Sigmoid colon (tissue), 4 donors: Measurements from ENCODE around the gene LRP1.

Experiments used
- EP300 ChIP-seq, 4 donors: sonication (generic); formaldehyde crosslinking; IDR thresholded peaks; one replicate each; pipeline ENCODE4 v1.6.1; 2017; ENCODE audit warnings: antibody characterized with exemption in 4 of 4
- POLR2A ChIP-seq, 2 donors: fragments of 450-650 bp; IDR thresholded peaks; one replicate each; pipeline ENCODE4 v1.6.1; 2016; ENCODE audit warnings: antibody characterized with exemption in 2 of 2, mild to moderate bottlenecking in 2 of 2, moderate library complexity in 2 of 2
- POLR2AphosphoS5 ChIP-seq, 4 donors: sonication (generic); formaldehyde crosslinking; IDR thresholded peaks; one replicate each; pipeline ENCODE4 v1.6.1; 2017; ENCODE audit warnings: antibody characterized with exemption in 4 of 4
- TF ChIP-seq, protein P1 (sequence below), 4 experiments: fragments of 450-650 bp in 3 of 4; fragments of 200-600 bp in 1 of 4; IDR thresholded peaks; one replicate each; pipeline ENCODE4 v1.5.1; 2016 to 2019; ENCODE audit warnings: antibody characterized with exemption in 4 of 4, mild to moderate bottlenecking in 3 of 4, moderate library complexity in 2 of 4

DNA sequence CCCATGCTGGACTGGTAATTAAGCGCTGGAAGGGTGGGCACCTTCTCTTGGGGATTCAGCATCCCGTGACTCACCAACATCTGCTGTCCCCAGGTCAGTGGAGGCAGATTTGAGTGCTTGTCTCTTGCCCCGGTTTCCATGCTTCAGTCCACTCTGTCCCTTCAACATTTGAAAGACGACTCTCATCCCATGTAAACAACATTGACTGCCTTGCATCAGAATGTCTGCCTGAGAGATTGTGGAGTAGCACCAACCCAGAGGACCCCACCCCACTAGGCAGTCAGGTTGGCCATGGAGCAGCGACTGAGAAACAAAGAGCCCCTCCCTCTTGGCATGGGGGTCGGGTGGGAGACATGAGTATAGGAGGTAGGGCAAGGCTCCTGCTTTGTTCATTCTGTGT is 127.6 kb downstream of the LRP1 start:
- TF ChIP-seq, protein P1, sequence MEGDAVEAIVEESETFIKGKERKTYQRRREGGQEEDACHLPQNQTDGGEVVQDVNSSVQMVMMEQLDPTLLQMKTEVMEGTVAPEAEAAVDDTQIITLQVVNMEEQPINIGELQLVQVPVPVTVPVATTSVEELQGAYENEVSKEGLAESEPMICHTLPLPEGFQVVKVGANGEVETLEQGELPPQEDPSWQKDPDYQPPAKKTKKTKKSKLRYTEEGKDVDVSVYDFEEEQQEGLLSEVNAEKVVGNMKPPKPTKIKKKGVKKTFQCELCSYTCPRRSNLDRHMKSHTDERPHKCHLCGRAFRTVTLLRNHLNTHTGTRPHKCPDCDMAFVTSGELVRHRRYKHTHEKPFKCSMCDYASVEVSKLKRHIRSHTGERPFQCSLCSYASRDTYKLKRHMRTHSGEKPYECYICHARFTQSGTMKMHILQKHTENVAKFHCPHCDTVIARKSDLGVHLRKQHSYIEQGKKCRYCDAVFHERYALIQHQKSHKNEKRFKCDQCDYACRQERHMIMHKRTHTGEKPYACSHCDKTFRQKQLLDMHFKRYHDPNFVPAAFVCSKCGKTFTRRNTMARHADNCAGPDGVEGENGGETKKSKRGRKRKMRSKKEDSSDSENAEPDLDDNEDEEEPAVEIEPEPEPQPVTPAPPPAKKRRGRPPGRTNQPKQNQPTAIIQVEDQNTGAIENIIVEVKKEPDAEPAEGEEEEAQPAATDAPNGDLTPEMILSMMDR (IDR thresholded peaks at IDR 0.05), result no peak
- TF ChIP-seq EP300 (IDR thresholded peaks at IDR 0.05) (no peak), POLR2A (IDR thresholded peaks at IDR 0.05) (no peak), POLR2AphosphoS5 (IDR thresholded peaks at IDR 0.05) (no peak)
